ENCODE data around the gene ABAT.

Gene ABAT

DNA sequence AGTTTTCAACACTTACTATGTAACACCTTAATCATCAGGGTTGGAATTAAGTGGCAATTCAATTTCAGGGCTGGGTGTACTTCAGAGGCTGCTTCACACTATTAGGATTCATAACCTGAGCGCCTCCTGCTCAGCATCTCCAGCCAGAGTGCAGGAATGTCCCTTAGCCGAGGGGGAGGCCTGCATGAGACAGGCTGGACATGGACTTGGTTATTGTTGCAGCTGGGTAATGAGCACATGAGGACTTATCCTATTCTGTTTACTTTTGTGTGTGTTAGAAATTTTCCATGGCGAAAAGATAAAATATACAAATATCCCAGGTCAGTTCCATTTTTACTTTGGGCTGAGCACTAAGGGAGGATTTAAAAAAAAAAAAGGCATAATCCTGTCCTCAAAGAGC, 133.6 kb downstream of the ABAT start:
- ATAC-seq: no peak
- TF ChIP-seq ESRRG (CRISPR knock-in tag; IDR thresholded peaks at IDR 0.05) (no peak), PPARA (CRISPR knock-in tag; IDR thresholded peaks at IDR 0.05; ENCODE audit: borderline replicate concordance) (no peak), GLIS3 (CRISPR knock-in tag; IDR thresholded peaks at IDR 0.05) (no peak), RARB (CRISPR knock-in tag; IDR thresholded peaks at IDR 0.05) (no peak), ZFP3 (CRISPR knock-in tag; IDR thresholded peaks at IDR 0.05) (no peak), ZFP30 (CRISPR knock-in tag; IDR thresholded peaks at IDR 0.05) (no peak), CSDC2 (CRISPR knock-in tag; IDR thresholded peaks at IDR 0.05) (no peak), ZNF70 (CRISPR knock-in tag; IDR thresholded peaks at IDR 0.05) (no peak), ARNTL (CRISPR knock-in tag; IDR thresholded peaks at IDR 0.05; ENCODE audit: borderline replicate concordance, low read depth) (no peak), BACH2 (CRISPR knock-in tag; IDR thresholded peaks at IDR 0.05; ENCODE audit: borderline replicate concordance) (no peak), ZC3H10 (CRISPR knock-in tag; IDR thresholded peaks at IDR 0.05) (no peak), ISL1 (CRISPR knock-in tag; IDR thresholded peaks at IDR 0.05) (no peak), ZNF8 (CRISPR knock-in tag; IDR thresholded peaks at IDR 0.05) (no peak)
- TF ChIP-seq, protein P1, sequence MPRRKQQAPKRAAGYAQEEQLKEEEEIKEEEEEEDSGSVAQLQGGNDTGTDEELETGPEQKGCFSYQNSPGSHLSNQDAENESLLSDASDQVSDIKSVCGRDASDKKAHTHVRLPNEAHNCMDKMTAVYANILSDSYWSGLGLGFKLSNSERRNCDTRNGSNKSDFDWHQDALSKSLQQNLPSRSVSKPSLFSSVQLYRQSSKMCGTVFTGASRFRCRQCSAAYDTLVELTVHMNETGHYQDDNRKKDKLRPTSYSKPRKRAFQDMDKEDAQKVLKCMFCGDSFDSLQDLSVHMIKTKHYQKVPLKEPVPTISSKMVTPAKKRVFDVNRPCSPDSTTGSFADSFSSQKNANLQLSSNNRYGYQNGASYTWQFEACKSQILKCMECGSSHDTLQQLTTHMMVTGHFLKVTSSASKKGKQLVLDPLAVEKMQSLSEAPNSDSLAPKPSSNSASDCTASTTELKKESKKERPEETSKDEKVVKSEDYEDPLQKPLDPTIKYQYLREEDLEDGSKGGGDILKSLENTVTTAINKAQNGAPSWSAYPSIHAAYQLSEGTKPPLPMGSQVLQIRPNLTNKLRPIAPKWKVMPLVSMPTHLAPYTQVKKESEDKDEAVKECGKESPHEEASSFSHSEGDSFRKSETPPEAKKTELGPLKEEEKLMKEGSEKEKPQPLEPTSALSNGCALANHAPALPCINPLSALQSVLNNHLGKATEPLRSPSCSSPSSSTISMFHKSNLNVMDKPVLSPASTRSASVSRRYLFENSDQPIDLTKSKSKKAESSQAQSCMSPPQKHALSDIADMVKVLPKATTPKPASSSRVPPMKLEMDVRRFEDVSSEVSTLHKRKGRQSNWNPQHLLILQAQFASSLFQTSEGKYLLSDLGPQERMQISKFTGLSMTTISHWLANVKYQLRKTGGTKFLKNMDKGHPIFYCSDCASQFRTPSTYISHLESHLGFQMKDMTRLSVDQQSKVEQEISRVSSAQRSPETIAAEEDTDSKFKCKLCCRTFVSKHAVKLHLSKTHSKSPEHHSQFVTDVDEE (CRISPR knock-in tag; IDR thresholded peaks at IDR 0.05): no peak
- TF ChIP-seq, protein P2, sequence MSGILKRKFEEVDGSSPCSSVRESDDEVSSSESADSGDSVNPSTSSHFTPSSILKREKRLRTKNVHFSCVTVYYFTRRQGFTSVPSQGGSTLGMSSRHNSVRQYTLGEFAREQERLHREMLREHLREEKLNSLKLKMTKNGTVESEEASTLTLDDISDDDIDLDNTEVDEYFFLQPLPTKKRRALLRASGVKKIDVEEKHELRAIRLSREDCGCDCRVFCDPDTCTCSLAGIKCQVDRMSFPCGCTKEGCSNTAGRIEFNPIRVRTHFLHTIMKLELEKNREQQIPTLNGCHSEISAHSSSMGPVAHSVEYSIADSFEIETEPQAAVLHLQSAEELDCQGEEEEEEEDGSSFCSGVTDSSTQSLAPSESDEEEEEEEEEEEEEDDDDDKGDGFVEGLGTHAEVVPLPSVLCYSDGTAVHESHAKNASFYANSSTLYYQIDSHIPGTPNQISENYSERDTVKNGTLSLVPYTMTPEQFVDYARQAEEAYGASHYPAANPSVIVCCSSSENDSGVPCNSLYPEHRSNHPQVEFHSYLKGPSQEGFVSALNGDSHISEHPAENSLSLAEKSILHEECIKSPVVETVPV (CRISPR knock-in tag; IDR thresholded peaks at IDR 0.05): no peak

DNA sequence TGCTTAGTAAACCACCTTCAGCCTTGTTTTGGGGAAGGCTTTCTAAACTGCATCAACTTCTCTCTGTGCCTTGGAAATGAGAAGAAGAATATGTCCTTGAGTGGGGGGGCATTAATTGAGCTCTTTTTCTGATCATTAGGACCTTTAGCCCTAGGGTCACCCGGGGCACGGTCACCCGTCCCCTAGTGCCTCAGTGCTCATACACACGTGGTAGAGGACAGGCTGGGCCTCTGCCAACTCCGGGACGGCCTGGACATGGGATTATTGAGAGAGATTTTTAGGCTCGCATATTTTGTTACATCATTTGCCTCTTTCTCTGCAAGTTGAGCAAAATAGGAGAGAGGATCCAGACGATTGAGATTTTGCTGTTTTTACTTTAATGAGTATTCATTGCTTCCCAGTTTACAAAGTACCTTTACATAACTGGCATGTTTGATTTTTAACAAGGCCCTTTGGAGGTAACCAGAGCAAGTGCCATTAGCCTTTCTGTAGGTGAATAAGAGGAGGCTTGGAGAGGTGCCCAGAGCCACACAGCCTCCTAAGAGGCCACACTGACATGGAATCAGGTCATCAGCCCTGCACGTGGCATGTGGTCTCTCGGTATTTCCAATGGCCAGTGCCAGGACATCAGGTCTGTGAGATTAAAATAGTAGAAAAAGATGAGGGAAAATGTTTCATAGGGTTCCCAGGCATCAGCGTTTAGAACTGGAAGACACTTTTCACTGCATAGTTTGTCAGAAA, 134.4 kb downstream of the ABAT start:
- ATAC-seq: no peak
- TF ChIP-seq ZNF8 (CRISPR knock-in tag; IDR thresholded peaks at IDR 0.05) (no peak), ISL1 (CRISPR knock-in tag; IDR thresholded peaks at IDR 0.05) (no peak), OSR1 (CRISPR knock-in tag; IDR thresholded peaks at IDR 0.05) (no peak), ESRRG (CRISPR knock-in tag; IDR thresholded peaks at IDR 0.05) (no peak), ZNF70 (CRISPR knock-in tag; IDR thresholded peaks at IDR 0.05) (no peak), BACH2 (CRISPR knock-in tag; IDR thresholded peaks at IDR 0.05; ENCODE audit: borderline replicate concordance) (no peak), PPARA (CRISPR knock-in tag; IDR thresholded peaks at IDR 0.05; ENCODE audit: borderline replicate concordance) (no peak), RARB (CRISPR knock-in tag; IDR thresholded peaks at IDR 0.05) (no peak)
- TF ChIP-seq, protein P3, sequence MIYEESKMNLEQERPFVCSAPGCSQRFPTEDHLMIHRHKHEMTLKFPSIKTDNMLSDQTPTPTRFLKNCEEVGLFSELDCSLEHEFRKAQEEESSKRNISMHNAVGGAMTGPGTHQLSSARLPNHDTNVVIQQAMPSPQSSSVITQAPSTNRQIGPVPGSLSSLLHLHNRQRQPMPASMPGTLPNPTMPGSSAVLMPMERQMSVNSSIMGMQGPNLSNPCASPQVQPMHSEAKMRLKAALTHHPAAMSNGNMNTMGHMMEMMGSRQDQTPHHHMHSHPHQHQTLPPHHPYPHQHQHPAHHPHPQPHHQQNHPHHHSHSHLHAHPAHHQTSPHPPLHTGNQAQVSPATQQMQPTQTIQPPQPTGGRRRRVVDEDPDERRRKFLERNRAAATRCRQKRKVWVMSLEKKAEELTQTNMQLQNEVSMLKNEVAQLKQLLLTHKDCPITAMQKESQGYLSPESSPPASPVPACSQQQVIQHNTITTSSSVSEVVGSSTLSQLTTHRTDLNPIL (CRISPR knock-in tag; IDR thresholded peaks at IDR 0.05; ENCODE audit: low read depth): no peak
- TF ChIP-seq, protein P1 (CRISPR knock-in tag; IDR thresholded peaks at IDR 0.05): no peak
- TF ChIP-seq, protein P4, sequence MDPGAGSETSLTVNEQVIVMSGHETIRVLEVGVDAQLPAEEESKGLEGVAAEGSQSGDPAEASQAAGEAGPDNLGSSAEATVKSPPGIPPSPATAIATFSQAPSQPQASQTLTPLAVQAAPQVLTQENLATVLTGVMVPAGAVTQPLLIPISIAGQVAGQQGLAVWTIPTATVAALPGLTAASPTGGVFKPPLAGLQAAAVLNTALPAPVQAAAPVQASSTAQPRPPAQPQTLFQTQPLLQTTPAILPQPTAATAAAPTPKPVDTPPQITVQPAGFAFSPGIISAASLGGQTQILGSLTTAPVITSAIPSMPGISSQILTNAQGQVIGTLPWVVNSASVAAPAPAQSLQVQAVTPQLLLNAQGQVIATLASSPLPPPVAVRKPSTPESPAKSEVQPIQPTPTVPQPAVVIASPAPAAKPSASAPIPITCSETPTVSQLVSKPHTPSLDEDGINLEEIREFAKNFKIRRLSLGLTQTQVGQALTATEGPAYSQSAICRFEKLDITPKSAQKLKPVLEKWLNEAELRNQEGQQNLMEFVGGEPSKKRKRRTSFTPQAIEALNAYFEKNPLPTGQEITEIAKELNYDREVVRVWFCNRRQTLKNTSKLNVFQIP (CRISPR knock-in tag; IDR thresholded peaks at IDR 0.05; ENCODE audit: borderline replicate concordance, low read depth): no peak

Data from SK-N-SH treated with all-trans-retinoic acid at 6 μM for 48 hours (cell line).